NCI-H128 (cell line): Measurements from ENCODE around the gene STARD7.

Source experiments
- DNase-seq: peaks from one replicate; lab custom pipeline; 2025; ENCODE audit not compliant: unreplicated experiment; lab: John Stamatoyannopoulos, UW

Gene STARD7

DNA sequence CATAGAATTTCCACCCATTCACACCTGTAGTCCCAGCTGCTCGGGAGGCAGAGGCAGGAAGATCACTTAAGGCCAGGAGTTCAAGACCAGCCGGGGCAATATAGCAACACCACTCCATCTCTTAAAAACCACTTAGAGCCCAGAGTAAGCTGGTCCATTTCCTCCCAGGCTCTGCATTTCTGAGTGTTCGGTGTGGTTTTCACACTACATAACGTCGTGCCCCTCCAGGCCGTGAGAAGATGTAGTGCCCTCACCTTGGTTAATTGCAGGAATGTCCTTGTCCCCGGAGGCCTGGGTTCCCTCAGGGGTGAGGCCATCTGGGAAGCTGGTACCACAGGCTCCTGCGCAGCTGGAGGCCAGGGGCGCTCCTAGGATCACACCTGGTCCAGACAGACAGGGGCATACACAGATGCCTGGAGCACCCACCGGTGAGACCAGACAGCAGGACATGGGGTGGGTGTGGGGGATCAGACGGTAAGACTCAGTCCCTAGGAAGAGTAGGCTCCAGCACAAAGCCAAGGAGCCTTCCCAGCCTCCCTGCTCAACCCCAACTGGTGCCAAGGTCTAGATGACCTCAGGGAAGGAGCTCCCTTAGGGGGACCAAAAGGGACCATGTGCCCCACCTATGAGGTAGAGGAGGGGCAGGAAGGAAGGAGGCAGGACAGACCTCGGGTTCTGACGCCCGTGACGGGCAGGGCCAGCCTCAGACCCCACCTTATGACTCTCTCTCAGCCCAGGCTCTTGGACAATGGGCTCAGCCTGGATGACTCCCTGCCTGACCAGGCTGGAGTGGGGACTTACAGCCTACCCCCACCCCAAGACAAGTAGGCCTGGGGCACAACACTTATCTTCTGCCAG lies 71.1 kb downstream of the STARD7 start:
- DNase-seq, result no peak

DNA sequence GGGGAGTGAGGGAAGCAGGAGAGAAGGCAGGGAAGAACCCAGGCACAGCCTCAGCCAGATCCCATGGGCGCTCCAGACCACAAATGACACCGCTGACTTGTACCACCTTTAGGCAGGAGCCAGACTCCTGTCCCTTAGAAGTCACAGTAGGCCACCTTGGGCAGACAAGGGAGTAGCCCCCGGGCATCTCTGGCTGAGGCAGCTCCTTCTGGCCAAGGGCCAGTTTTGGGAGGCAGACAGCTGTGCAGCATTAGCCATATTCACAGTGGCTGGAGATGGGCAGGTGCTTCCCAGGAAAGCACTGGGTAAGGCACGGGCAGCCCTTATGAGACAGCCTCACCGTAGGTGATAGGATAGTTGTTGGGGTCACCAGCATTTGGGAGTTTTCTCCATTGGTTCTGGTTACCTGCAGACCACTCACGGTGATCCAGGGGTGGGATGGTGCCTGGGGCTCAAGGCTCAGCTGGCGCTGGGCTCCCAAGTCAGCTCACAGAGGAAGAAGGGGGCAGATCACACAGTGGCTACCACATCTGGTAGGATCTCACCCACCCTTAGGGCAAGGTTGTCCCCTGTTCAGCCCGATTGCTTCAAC lies 72.4 kb downstream of the STARD7 start:
- no peak for DNase-seq

DNA sequence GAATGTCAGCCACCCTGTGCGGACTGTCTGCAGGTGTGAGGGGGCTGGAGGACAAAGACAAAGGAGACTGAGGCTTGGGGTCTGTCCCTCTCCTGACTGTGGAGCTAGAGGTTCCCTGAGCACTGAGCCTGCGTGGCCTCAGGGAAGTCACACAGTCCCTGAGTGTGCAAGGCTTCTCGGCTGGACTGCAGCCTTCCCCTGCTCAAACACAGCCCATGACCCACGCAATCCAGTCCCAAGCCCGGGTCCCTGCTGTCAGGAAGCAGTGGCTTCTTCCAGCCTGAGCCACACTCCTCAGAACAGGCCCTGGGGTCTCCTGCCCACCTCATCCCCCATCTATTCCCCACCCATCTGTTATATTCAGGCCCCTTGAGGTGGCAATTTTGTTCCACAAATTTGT lies 73.0 kb downstream of the STARD7 start:
- DNase-seq, result no peak

DNA sequence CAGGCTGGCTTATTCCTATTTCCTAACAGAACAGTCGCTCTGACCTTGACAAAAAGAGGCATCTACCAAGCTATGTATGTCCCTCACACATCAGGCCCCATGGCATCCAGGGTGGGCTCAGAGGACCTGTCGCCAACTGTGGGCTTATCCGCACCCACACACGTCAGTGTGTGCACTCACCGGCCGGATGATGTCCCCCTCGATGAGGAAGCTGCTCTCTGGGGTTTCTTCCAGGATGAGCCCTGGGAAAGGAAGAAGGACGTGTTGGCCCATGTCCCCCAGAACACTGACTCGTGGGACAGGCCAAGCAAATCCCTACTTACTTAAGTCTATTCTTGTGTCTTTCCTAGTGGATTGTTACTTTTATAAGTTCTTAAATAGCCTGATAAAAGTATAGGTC lies 73.5 kb downstream of the STARD7 start:
- DNase-seq, result no peak
